T-helper 2 cell treated with Interferon-gamma antibody and Interleukin-4, amounts not matched to agents 100 ng/mL and 5 ng/mL, for 36 hours (primary cell): ENCODE data around the gene NAPB. TPM values are rescaled to one million over a fixed set of nuclear protein-coding genes. Genes with fewer than 3 reads are reported as not detected.

Source experiments
- intact Hi-C: fragments of 100-400 bp; cut with micrococcal nuclease; formaldehyde crosslinking; loops from one replicate; pipeline ENCODE4 v1.15.1; 2023
- total RNA-seq: library from RNA; stranded (reverse); gene quantifications from 2 replicates; pipeline ENCODE4 v1.2.3, GENCODE V29; 2022

Gene NAPB
- total RNA-seq, 1 donor from 2014 or later, result 12.2 TPM

- intact Hi-C loops, result no loop called here
Observed at GRCh38 chr20:23438661-23439060, 17.4 kb upstream of the NAPB start.

- intact Hi-C loops, result no loop called here
Observed at GRCh38 chr20:23437126-23437899, 16.0 kb upstream of the NAPB start.

DNA sequence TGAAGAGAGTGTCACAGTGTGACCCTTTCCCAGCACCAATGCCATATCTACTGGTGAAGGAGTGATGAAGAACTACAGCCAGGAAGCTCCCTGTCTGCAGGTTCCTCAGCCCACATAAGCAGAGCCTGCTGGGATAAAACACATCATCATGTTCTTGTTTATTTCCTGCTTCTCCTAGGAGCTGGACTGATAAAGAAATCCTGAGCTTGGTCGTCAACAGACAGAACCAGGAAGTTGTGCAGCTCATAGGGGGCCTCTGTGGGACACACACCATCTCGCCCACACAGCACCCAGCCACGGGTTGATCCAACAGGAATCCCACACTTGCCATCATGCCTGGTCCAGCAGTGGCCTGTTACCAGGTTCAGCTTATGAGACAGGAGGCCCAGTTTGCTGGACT is 15.4 kb upstream of the NAPB start:
- intact Hi-C loops, result no loop called here

- intact Hi-C loops, result no loop called here
Observed at GRCh38 chr20:23435626-23436539, 14.6 kb upstream of the NAPB start.

- intact Hi-C loops, result no loop called here
Observed at GRCh38 chr20:23434521-23435313, 13.4 kb upstream of the NAPB start.

DNA sequence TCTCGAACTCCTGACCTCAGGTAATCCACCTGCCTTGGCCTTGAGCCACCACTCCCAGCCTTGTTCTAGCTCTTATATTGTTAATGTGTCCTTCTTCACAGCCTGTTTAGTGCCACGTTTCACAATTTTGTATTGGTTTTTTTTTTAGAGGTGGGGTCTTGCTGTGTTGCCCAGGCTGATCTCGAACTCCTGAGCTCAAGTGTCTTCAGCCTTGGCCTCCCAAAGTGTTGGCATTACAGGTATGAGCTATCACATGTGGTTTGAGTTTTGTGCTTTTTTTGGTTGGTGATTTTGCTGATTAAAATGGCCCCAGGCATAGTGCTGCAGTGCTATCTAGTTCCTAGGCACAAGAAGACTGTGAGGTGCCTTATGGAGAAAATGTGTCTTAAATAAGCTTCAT is 12.3 kb upstream of the NAPB start:
- intact Hi-C loops, result no loop called here

- intact Hi-C loops, result no loop called here
Observed at GRCh38 chr20:23425129-23425528, 3.8 kb upstream of the NAPB start.

- intact Hi-C loops, result loop anchor here (1.0 kb wide), 1 partner anchor 21 kb away; no protein-coding TSS in a partner anchor
Observed at GRCh38 chr20:23419995-23420901, 1.0 kb downstream of the NAPB start.

DNA sequence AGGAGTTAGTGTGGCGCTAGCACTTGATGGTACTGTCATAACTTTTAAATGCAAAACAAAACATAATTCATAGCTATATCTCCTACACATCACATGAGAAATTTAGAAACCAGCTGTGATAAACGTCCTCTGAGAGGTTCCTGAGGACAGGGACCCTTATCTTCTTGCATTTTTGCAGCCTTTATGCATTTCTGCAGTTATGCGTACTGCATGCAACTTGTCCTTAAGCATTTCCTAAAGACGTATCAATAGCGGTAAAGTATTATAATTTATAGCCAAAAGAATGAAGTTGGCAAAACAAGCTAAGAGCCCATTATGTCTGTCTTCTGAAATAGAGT is 1.7 kb downstream of the NAPB start:
- intact Hi-C loops, result no loop called here

GRCh38 chr20:23417861-23418260 is 3.4 kb downstream of the NAPB start:
- intact Hi-C loops, result no loop called here

DNA sequence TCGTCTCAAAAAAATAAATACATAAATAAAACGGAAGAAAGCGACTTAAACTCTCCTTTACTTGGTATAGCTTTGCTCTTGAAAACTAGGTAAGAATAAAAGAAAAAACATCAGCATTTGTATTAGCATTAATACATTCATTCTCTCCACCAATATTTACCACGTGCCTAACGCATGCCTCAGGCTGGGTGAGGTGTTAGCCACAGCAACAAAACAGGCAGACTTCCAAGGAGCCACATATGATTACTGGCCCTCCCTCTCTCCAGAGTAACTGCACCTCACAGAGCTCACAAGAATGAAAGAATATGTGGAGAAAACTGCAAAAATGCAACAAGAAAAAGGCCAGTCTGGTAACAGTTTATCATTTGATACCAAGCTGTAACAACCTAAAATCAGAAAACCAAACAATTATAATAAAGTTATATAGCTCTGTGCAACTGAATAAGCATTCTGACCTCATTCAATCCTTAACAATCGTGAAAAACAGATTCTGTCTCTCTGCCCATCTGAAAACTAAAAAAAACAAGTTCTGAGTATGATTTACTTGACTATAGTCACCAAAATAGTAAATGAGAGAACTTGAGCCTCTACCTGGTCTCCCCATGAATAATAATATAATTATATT is 5.2 kb downstream of the NAPB start:
- intact Hi-C loops, result no loop called here

GRCh38 chr20:23415555-23415954 is 5.7 kb downstream of the NAPB start:
- intact Hi-C loops, result no loop called here

- intact Hi-C loops, result no loop called here
Observed at GRCh38 chr20:23414526-23415188, 6.6 kb downstream of the NAPB start.

GRCh38 chr20:23413862-23414422 is 7.3 kb downstream of the NAPB start:
- intact Hi-C loops, result no loop called here

DNA sequence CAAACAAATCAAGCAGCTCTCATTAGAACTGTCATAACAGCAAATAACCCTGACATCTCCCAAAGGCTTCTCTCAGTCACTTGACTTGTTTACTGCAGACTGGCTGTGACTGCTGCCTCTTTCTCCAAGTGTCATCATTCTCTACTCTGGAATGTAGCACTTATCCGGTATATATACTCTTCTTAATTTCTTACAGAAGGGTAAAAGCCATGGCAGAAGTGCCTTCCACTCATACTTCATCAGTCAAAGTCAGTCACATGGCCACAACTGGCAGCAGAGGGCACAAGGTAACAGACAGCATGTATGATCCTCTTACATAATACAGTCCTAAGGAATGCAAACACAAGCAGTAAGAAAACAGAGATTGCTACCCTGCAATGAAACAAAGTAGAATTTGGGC is 9.3 kb downstream of the NAPB start:
- intact Hi-C loops, result no loop called here

DNA sequence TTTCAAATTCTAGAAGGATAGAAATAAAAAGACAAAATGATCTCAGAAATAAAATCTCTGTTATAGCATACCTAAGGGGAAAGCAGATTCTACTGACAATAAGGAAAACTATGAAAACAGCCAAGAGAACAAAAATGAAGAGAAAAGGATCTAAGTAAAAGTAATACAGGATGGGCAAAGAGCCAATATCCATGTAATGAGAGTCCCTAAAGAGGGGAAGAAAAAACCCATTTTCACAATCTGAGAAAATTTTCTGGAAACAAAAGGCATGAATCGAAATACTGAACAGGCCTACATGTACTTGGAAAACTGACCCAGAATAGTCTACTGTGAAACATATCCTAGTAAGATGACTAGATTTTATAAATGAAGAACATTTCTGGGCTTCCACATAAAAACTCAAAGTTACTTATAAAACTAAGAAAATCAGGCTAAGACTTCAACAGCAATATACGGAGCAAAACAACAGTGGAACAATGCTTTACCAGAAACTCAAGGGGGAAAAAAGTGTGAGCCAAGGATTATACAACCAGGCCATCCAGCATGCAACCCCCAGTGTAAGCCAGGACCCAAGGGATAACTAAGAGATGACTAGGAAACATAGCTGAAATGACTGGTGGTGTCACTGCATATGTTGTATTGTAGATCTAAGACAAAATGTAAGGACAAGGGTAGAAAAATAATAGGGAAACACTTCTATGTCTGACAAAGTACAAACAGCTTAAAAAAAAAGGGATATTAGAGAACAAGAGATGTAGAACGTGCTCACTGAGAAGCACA is 10.2 kb downstream of the NAPB start:
- intact Hi-C loops, result no loop called here

DNA sequence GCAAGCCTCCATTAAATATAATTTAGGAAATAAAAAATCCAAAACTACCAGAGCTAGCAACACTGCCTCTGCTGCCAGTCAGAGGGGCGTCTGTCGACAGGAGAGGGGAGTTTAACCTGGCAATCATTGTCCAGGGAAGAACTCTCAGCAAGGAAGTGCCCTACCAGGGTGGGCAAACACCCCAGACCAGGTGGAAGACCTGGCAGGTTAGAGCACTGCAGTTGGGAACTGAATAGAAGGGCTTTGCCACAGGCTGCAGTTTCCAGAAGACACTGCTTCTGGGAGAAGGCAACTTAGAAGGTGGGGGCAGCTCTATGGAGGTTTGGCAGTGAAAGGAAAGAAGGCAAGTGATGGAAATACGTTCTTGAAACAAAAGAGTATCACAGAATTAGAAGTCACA is 11.5 kb downstream of the NAPB start:
- intact Hi-C loops, result no loop called here

DNA sequence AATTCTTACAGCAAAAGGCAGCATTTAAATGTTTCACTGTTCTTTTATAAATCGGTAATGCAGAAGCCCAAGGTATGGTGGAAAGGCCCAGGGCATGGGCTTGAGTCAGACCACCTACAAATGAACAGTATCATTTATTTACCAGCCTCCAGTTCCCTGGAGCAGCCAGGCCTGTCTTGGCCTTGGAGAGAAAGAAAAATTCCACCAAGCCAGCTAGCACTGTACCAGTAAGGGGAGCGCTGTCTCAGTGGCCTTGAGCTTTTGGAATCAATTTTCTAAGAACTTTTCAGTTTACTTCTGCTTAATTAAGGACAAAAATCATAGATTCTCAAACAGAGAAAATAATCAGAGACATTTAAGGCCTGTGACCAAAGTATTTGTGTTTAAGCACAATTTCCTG is 12.3 kb downstream of the NAPB start:
- intact Hi-C loops, result no loop called here
